Peyer's patch (tissue), 4 donors: ENCODE measurements around the gene CEP120. TPM values are rescaled to one million over a fixed set of nuclear protein-coding genes. Genes with fewer than 3 reads are reported as not detected.
A peak's percentile ranks its signal among the peaks of the same experiment; 100 is the strongest.

Source experiments
- DNase-seq, 3 donors: peaks; one replicate each; pipeline ENCODE4 v3.0.0-alpha.2; 2017 to 2019
- H3K27ac ChIP-seq, 4 donors: fragments of 200-600 bp; sonication (generic); one replicate each; pipeline ENCODE4 v1.5.1; 2016 to 2019
- H3K27me3 ChIP-seq, 2 donors: fragments of 200-600 bp; sonication (generic); one replicate each; pipeline ENCODE4 v1.5.1; 2019
- H3K36me3 ChIP-seq, 3 donors: fragments of 200-600 bp; sonication (generic); one replicate each; pipeline ENCODE4 v1.5.1; 2016 to 2019
- H3K4me1 ChIP-seq, 4 donors: fragments of 200-600 bp; sonication (generic); one replicate each; pipeline ENCODE4 v1.5.1; 2016 to 2019
- H3K4me3 ChIP-seq, 4 donors: fragments of 200-600 bp; sonication (generic); 1 replicate in 3 of 4; 2 replicates in 1 of 4; pipeline ENCODE4 v1.5.1; 2016 to 2019; ENCODE audit warnings: mild to moderate bottlenecking in 1 of 4
- H3K9me3 ChIP-seq, 4 donors: fragments of 200-600 bp; sonication (generic); one replicate each; pipeline ENCODE4 v1.5.1; 2016 to 2019; ENCODE audit warnings: mild to moderate bottlenecking in 1 of 4
- POLR2A ChIP-seq, 2 donors: fragments of 450-650 bp; IDR thresholded peaks; one replicate each; pipeline ENCODE4 v1.5.1; 2017; ENCODE audit warnings: antibody characterized with exemption in 2 of 2, mild to moderate bottlenecking in 2 of 2, moderate library complexity in 2 of 2
- total RNA-seq, 4 donors: library from RNA; depleted of rRNA; stranded (reverse); fragments of >200 nt; gene quantifications; one replicate each; pipeline ENCODE4 v1.1.0, GENCODE V29; 2016
- TF ChIP-seq, protein P1 (sequence below), 6 experiments: fragments of 450-650 bp in 4 of 6; fragments of 200-600 bp in 2 of 6; sonication (generic) in 1 of 6; IDR thresholded peaks; one replicate each; pipeline ENCODE4 v1.5.1; 2017 to 2019; ENCODE audit warnings: antibody characterized with exemption in 6 of 6, mild to moderate bottlenecking in 3 of 6, moderate library complexity in 1 of 6

Gene CEP120
- total RNA-seq, 4 donors from 2014 or later: 10.5 to 47.9 (median 24.2) TPM

DNA sequence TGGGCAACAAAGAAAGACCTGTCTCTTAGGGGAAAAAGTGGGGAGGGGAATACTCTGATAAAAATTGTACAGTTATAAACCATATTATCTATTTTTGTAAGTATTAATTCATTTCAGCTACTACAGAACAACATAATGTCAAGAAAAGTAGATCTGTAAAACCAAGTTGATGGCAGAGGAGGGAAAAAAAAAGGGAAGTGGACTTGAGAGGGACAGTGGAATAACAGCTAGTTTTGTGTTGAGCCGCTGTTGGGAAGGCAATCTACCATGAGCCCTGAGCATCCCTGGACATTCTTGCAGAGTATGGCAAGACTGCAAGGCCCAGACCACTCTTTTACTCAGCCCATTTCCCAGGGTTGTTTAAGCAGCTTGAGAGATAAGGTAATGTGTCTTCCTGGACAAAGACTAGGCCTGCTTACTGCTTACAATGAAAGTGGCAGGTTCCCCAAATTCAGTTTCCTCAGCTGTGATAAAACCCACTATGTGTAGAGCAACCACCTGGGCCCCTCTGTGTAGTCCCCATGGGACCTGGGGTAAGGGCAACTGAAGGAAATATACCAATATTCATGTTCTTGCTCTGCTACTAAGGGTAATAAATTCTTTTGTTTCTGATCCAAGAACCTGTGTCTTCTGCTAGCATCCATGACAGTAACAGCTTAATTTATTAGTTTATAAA lies 25.0 kb downstream of the CEP120 start:
- H3K4me3 ChIP-seq: no peak overlapping the region
- no peaks in the 10 kb centered on the region for H3K27me3 ChIP-seq
- no peaks in the 10 kb centered on the region for H3K4me1 ChIP-seq
- no peaks in the 10 kb centered on the region for H3K9me3 ChIP-seq
- DNase-seq: peak in 1 of 3 donors; percentile 49
- peaks cover 0 to 52% (median 0%) of the 10 kb centered on the region in 3 donors for H3K36me3 ChIP-seq
- TF ChIP-seq, protein P1, sequence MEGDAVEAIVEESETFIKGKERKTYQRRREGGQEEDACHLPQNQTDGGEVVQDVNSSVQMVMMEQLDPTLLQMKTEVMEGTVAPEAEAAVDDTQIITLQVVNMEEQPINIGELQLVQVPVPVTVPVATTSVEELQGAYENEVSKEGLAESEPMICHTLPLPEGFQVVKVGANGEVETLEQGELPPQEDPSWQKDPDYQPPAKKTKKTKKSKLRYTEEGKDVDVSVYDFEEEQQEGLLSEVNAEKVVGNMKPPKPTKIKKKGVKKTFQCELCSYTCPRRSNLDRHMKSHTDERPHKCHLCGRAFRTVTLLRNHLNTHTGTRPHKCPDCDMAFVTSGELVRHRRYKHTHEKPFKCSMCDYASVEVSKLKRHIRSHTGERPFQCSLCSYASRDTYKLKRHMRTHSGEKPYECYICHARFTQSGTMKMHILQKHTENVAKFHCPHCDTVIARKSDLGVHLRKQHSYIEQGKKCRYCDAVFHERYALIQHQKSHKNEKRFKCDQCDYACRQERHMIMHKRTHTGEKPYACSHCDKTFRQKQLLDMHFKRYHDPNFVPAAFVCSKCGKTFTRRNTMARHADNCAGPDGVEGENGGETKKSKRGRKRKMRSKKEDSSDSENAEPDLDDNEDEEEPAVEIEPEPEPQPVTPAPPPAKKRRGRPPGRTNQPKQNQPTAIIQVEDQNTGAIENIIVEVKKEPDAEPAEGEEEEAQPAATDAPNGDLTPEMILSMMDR (IDR thresholded peaks at IDR 0.05): no peak
- TF ChIP-seq POLR2A (IDR thresholded peaks at IDR 0.05): no peak
- peak overlapping the region in 1 of 4 donors; percentile 3 for H3K27ac ChIP-seq

DNA sequence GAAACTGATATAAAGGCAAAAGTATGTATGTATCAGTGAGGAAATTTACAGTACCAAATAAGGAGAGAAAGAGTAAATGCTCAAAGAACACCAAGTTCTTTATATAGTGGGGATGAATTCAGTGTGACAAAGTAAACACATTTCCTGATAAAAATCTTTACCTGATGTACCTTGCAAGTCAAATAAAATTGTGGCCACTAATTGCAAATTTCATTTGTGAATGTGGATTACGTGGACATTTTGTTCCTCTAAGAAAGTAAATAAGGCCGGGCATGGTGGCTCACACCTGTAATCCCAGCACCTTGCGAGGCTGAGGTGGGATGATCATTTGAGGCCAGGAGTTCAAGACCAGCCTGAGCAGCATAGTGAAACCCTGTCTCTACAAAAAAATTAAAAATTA lies 25.7 kb downstream of the CEP120 start:
- Histone ChIP-seq H3K9me3 (no peaks in the 10 kb centered on the region), H3K27ac (peak overlapping the region in 1 of 4 donors; percentile 3), H3K27me3 (no peaks in the 10 kb centered on the region), H3K4me1 (no peaks in the 10 kb centered on the region), H3K4me3 (no peak overlapping the region), H3K36me3 (peaks cover 0 to 52% (median 0%) of the 10 kb centered on the region in 3 donors)
- DNase-seq: no peak
- TF ChIP-seq, protein P1 (IDR thresholded peaks at IDR 0.05): no peak
- no peak for TF ChIP-seq POLR2A (IDR thresholded peaks at IDR 0.05)

DNA sequence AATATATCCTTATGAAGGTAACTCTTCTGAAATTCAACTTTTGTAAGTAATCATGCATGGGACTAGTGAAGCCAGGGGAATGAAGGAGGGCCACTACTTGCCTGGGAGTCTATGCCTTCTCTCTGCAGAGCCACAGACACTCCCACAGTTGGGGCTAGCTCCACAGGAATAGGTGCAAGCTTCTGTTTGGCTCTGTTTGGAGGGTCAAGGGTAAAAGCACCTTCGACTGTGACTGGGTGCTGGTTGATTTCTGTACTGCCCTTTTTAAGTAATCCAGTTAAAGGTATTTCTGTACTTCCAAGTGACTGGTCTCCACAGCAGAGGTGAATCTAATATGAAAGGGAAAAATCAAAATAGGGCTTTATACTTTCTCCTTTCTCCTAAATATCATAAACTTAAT lies 32.2 kb downstream of the CEP120 start:
- no peak for DNase-seq
- Histone ChIP-seq H3K36me3 (peaks cover 0 to 46% (median 0%) of the 10 kb centered on the region in 3 donors), H3K27me3 (no peaks in the 10 kb centered on the region), H3K4me1 (no peaks in the 10 kb centered on the region), H3K9me3 (no peaks in the 10 kb centered on the region), H3K4me3 (no peak overlapping the region), H3K27ac (no peak overlapping the region)
- no peak for TF ChIP-seq POLR2A (IDR thresholded peaks at IDR 0.05)
- TF ChIP-seq, protein P1 (IDR thresholded peaks at IDR 0.05): no peak

DNA sequence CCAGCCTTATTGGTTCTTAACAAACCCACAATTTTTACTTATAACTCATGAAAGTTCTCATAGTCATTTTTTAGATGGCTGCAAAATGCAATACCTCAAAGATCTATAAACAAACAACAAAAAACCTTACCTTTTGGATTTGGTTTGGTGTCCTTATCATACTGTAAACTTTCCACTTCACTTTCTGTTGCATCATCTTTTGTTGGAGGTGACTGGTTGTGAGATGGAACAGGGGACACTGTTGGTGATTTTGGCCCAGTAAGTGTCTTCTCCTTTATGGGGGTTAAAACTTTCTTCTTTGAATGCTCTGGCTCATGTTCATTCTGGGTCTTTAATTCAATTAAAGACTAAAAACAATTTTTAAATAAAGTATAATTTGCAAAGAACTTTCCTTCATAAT lies 33.4 kb downstream of the CEP120 start:
- TF ChIP-seq, protein P1 (IDR thresholded peaks at IDR 0.05): no peak
- TF ChIP-seq POLR2A (IDR thresholded peaks at IDR 0.05): no peak
- H3K27ac ChIP-seq: no peak overlapping the region
- H3K27me3 ChIP-seq: no peaks in the 10 kb centered on the region
- H3K4me1 ChIP-seq: no peaks in the 10 kb centered on the region
- H3K4me3 ChIP-seq: no peak overlapping the region
- no peaks in the 10 kb centered on the region for H3K9me3 ChIP-seq
- no peak for DNase-seq
- H3K36me3 ChIP-seq: peaks cover 0 to 58% (median 0%) of the 10 kb centered on the region in 3 donors

DNA sequence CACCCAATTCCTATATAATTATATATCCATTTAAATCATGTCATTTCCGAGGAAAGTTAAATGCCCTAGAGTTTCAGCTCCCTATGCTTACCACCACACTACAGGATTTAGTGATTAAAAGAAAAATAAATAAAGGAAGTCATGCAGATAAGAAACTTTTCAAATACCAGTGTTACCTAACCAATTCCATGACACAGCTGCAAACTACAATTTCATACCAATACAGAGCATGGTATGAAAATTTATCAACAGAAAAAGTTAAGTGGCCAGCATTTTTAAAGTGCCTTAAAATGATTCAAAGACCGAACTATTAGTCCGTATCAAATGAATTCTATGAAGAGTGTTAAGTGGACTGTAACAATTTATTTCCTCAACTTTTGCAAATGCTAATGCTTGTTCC lies 35.9 kb downstream of the CEP120 start:
- no peak overlapping the region for H3K27ac ChIP-seq
- no peaks in the 10 kb centered on the region for H3K4me1 ChIP-seq
- no peak overlapping the region for H3K4me3 ChIP-seq
- no peak for DNase-seq
- H3K27me3 ChIP-seq: no peaks in the 10 kb centered on the region
- no peak for TF ChIP-seq POLR2A (IDR thresholded peaks at IDR 0.05)
- TF ChIP-seq, protein P1 (IDR thresholded peaks at IDR 0.05): no peak
- no peaks in the 10 kb centered on the region for H3K9me3 ChIP-seq
- peaks cover 0 to 66% (median 0%) of the 10 kb centered on the region in 3 donors for H3K36me3 ChIP-seq
